ENCODE measurements around the gene TM9SF2.

The TM9SF2 gene

DNA sequence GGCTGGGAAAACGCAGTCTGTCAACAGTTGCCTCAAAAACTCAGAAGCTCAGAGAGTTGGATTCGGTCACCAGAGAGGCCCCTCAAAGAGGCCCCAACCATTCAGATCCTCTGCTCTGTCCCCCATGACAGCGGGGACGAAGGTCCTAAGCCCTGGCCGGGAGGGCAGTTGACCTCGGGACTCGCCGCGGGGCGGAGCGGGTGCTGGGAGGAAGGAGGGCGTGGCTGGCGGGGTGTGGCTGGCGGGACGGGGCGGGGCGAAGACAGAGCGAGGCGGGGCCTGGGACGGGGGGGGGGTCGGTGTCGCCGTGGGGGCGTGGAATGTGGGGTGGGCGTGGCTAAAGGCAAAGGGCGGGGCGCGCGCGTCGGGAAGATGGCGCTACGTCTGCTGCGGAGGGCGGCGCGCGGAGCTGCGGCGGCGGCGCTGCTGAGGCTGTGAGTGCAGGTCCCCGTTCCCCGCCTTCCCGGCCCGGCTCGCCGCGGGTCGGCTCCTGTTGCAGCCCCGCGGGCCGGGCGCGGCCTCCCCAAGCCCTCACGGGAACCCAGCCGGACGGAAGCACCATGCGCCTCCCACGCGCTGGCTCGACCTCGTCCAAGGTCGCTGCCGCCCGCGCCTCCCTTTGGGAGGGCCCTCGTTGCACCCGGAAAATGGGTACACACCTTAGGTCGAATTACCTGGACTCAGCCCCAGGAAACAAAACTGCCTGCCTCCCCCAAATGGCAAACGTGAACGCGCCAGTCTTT lies 105.2 kb downstream of the TM9SF2 start, which contains the start of gene CLYBL:
CLYBL (plus strand) TSS at position 367 of the 743 bp plus-strand sequence.
- TF ChIP-seq, protein P1, sequence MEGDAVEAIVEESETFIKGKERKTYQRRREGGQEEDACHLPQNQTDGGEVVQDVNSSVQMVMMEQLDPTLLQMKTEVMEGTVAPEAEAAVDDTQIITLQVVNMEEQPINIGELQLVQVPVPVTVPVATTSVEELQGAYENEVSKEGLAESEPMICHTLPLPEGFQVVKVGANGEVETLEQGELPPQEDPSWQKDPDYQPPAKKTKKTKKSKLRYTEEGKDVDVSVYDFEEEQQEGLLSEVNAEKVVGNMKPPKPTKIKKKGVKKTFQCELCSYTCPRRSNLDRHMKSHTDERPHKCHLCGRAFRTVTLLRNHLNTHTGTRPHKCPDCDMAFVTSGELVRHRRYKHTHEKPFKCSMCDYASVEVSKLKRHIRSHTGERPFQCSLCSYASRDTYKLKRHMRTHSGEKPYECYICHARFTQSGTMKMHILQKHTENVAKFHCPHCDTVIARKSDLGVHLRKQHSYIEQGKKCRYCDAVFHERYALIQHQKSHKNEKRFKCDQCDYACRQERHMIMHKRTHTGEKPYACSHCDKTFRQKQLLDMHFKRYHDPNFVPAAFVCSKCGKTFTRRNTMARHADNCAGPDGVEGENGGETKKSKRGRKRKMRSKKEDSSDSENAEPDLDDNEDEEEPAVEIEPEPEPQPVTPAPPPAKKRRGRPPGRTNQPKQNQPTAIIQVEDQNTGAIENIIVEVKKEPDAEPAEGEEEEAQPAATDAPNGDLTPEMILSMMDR (IDR thresholded peaks at IDR 0.05), result no peak
- intact Hi-C loops (cut with DNase I; ENCODE audit: low total_unique reads), result loop anchor here (10.0 kb wide), 1 partner anchor 112 kb away; no protein-coding TSS in a partner anchor

DNA sequence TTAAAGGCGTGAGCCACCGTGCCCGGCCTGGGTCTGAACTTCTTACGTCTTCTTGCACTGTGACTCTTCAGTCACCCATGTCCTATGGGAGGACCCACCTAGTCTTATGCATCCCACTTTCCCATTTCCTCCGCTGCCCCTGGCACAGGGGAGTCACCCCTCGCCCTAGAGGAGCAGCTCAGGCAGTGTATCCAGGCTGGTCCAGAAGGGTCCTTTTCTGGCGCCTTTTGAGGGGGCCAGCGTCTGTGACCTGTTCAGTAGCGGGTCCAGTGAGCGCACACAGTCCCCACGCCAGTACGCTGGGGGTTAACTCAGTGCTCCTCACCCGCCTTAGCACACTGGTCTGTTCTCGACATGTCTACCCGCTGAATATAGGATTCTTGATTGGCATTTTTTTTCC lies 107.1 kb downstream of the TM9SF2 start:
- Histone ChIP-seq H3K9me3 (no peaks in the 10 kb centered on the region), H3K27ac (no peak overlapping the region), H3K27me3 (no peaks in the 10 kb centered on the region), H3K4me3 (no peak overlapping the region), H3K36me3 (no peaks in the 10 kb centered on the region), H3K4me1 (peaks cover 0 to 15% (median 8%) of the 10 kb centered on the region in 4 donors)
- no peak for DNase-seq
- intact Hi-C loops (cut with DNase I; ENCODE audit: low total_unique reads), result loop anchor here (10.0 kb wide), 1 partner anchor 114 kb away; no protein-coding TSS in a partner anchor
- TF ChIP-seq, protein P1 (IDR thresholded peaks at IDR 0.05), result no peak

More for the DNA sequence above, 105.2 kb downstream of the TM9SF2 start, which contains the start of gene CLYBL:
- H3K4me3 ChIP-seq, result peak within 1 kb of the TSS; percentile 78 to 80
- H3K9me3 ChIP-seq, result no peaks in the 10 kb centered on the region
- DNase-seq, result peak; percentile 85 to 93
- H3K36me3 ChIP-seq, result no peaks in the 10 kb centered on the region
- H3K27me3 ChIP-seq, result no peaks in the 10 kb centered on the region
- peaks cover 0 to 15% (median 8%) of the 10 kb centered on the region in 4 donors for H3K4me1 ChIP-seq
- H3K27ac ChIP-seq, result peak within 1 kb of the TSS; percentile 79 to 80

DNA sequence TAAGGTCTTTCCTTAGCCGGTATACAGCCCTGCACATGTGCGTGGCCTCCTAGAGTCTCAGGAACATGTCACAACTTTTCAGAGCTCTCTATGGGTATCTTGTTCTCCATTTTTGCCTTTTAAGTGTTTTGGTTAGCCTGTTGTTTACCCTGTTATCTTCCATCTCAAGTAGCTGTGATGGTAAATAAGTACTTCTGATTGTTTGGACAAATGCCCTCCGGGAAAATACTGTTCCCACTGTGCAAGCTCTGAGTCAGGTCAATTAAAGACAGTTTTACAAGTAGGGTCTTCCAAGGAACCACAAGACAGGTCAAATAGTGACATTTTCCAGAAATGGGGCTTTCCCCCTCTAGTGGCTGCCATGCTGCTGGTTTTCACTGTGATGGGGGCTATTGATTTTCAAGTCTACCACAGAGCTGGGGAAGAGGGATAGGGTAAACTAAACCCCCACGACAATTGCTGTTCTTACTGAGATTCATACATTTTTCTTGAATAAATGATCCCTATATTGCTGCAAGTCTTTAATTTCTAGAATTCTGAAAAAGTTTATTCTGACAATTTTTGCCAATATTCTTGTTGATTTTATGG lies 109.5 kb downstream of the TM9SF2 start:
- Histone ChIP-seq H3K4me3 (no peak overlapping the region), H3K9me3 (no peaks in the 10 kb centered on the region), H3K27ac (no peak overlapping the region), H3K36me3 (no peaks in the 10 kb centered on the region), H3K27me3 (no peaks in the 10 kb centered on the region), H3K4me1 (peaks cover 0 to 9% (median 6%) of the 10 kb centered on the region in 4 donors)
- intact Hi-C loops (cut with DNase I; ENCODE audit: low total_unique reads), result loop anchor here (10.0 kb wide), 1 partner anchor 624 kb away; no protein-coding TSS in a partner anchor
- TF ChIP-seq, protein P1 (IDR thresholded peaks at IDR 0.05), result no peak
- no peak for DNase-seq
